ENCODE results near the gene CAT. TPM values are rescaled to one million over a fixed set of nuclear protein-coding genes. Genes with fewer than 3 reads are reported as not detected.

The CAT gene
- polyA plus RNA-seq, 1 experiment, result 104 TPM

DNA sequence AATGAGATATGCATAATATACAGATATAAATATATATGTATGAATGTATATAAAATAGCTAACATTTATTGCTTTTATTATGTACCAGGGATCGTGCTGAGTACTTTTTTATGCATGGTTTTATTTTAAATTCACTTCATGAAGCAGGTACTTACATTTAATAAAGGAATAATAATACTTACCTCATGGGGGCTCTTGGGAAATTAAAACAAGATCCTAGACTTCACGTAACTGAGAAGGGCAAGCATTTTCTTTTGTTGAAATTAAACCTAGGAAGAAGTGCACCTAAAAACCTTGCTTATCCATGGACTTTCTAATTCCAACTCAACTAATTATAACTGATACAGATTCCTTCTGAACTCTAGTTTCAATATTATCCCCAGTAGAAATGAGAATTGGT lies 40.9 kb upstream of the CAT start:
- Histone ChIP-seq H3K27me3 (ENCODE audit: control insufficient read depth, insufficient read depth, low read length) (no peaks in the 10 kb centered on the region), H3K4me3 (ENCODE audit: low read depth, low read length) (no peak overlapping the region), H3K27ac (ENCODE audit: low read depth, low read length) (no peak overlapping the region), H3K9me3 (ENCODE audit: control insufficient read depth, insufficient read depth, low read length) (no peaks in the 10 kb centered on the region)
- no peak for DNase-seq (ENCODE audit: low read depth, low spot score)
- CTCF ChIA-PET, result no interaction called here
- TF ChIP-seq, protein P1, sequence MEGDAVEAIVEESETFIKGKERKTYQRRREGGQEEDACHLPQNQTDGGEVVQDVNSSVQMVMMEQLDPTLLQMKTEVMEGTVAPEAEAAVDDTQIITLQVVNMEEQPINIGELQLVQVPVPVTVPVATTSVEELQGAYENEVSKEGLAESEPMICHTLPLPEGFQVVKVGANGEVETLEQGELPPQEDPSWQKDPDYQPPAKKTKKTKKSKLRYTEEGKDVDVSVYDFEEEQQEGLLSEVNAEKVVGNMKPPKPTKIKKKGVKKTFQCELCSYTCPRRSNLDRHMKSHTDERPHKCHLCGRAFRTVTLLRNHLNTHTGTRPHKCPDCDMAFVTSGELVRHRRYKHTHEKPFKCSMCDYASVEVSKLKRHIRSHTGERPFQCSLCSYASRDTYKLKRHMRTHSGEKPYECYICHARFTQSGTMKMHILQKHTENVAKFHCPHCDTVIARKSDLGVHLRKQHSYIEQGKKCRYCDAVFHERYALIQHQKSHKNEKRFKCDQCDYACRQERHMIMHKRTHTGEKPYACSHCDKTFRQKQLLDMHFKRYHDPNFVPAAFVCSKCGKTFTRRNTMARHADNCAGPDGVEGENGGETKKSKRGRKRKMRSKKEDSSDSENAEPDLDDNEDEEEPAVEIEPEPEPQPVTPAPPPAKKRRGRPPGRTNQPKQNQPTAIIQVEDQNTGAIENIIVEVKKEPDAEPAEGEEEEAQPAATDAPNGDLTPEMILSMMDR (IDR thresholded peaks at IDR 0.05; ENCODE audit: low read depth, low read length), result no peak
- POLR2A ChIA-PET, result no interaction called here

DNA sequence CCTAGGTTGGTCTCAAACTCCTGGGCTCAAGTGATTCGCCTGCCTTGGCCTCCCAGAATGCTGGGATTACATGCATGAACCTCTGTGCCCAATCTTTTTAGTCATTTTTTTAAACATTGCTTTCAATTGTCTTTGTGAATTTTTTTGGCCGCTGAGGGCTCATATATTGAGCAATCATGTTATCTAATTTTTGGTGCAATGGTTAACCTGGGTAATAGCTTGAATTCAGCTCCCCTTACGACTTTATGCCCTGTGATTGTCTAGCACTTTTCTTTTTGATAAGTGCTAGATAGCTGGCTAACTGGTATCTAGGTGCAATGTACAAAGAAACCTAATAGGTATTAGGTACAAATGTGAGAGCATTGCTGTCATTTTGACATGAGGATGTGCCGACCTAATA lies 35.3 kb upstream of the CAT start:
- H3K27ac ChIP-seq (ENCODE audit: low read depth, low read length), result no peak overlapping the region
- H3K4me3 ChIP-seq (ENCODE audit: low read depth, low read length), result no peak overlapping the region
- CTCF ChIA-PET, result no interaction called here
- POLR2A ChIA-PET, result interaction anchor here (0.7 kb wide), 1 partner anchor 19 kb away, joined by 3 read pairs; no protein-coding TSS in a partner anchor
- TF ChIP-seq, protein P1 (IDR thresholded peaks at IDR 0.05; ENCODE audit: low read depth, low read length), result no peak
- H3K27me3 ChIP-seq (ENCODE audit: control insufficient read depth, insufficient read depth, low read length), result peaks cover 17% of the 10 kb centered on the region
- no peaks in the 10 kb centered on the region for H3K9me3 ChIP-seq (ENCODE audit: control insufficient read depth, insufficient read depth, low read length)
- no peak for DNase-seq (ENCODE audit: low read depth, low spot score)

DNA sequence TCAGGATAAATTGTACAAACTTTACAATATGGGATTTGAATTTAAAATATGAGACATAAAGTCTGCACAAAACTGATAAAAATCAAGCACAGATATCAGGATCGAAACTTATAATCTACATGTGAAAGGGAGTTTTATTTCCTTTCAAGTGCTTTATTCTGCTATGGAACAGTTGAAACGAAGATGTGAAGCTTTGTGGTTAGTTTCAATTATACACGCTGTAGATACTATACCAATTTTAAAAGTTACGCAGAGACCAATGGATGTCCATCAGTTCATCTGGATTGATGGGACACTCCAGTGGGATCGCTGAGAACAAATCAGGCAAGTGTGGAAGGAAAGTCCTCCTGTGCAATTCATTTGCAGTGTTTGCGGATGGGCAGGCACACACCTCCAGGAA lies 34.5 kb upstream of the CAT start:
- H3K4me3 ChIP-seq (ENCODE audit: low read depth, low read length), result no peak overlapping the region
- CTCF ChIA-PET, result no interaction called here

DNA sequence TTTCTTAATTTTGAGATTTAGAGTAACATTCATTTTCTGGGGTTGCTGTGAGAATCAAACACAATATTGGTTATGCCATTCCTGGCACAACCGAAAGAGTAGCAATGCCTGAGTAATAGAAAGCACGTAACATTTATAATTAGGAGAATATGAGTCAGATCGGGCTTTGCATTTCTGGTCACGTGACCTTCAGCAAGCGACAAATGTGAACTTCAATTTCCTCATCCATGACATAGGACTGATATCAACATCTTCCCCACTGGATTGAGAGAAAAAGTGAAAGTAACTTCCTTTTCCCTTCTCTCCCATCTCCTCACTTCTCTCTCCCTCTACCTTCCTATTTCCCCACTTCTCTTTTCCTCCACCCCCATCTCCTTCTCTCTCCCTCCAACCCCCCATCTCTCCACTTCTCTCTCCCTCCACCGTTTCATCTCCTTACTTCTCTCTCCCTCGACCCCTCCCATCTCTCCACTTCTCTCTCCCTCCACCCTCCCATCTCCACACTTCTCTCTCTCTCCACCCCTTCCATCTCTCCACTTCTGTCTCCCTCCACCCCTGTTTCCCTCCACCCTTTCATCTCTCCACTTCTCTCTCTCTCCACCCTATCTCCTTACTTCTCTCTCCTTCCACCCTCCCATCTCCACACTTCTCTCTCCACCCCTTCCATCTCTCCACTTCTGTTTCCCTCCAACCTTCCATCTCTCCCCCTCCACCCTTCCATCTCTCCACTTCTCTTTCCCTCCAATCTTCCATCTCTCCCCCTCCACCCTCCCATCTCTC lies 33.5 kb upstream of the CAT start:
- TF ChIP-seq, protein P1 (IDR thresholded peaks at IDR 0.05; ENCODE audit: low read depth, low read length), result no peak
- Histone ChIP-seq H3K27ac (ENCODE audit: low read depth, low read length) (no peak overlapping the region), H3K4me3 (ENCODE audit: low read depth, low read length) (no peak overlapping the region), H3K9me3 (ENCODE audit: control insufficient read depth, insufficient read depth, low read length) (no peaks in the 10 kb centered on the region), H3K27me3 (ENCODE audit: control insufficient read depth, insufficient read depth, low read length) (peaks cover 26% of the 10 kb centered on the region)
- DNase-seq (ENCODE audit: low read depth, low spot score), result no peak
- POLR2A ChIA-PET, result no interaction called here
- CTCF ChIA-PET, result no interaction called here

More for the DNA sequence above, 34.5 kb upstream of the CAT start:
- no peak for DNase-seq (ENCODE audit: low read depth, low spot score)
- Histone ChIP-seq H3K27me3 (ENCODE audit: control insufficient read depth, insufficient read depth, low read length) (peaks cover 24% of the 10 kb centered on the region), H3K27ac (ENCODE audit: low read depth, low read length) (no peak overlapping the region), H3K9me3 (ENCODE audit: control insufficient read depth, insufficient read depth, low read length) (no peaks in the 10 kb centered on the region)
- TF ChIP-seq, protein P1 (IDR thresholded peaks at IDR 0.05; ENCODE audit: low read depth, low read length), result no peak
- POLR2A ChIA-PET, result no interaction called here

DNA sequence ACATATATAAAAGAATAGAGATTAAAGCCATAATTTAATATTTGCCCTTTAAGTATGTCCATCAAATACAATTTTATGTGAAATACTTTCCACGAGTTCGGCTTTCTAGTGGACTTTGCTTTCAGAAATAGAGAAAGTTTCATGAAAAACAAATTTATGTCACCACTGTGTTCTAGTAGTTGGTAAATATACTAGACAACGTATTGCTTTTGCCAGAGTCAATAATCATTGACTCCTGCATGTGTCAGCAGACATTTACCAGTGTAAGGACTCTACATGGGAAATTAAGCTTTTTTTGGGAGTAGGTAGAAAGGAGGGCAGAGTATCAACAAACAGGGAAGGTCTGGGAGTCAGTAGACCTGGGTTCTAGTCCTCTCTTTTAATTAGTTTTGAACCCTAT lies 32.3 kb upstream of the CAT start:
- H3K4me3 ChIP-seq (ENCODE audit: low read depth, low read length), result no peak overlapping the region
- CTCF ChIA-PET, result no interaction called here
- TF ChIP-seq, protein P1 (IDR thresholded peaks at IDR 0.05; ENCODE audit: low read depth, low read length), result no peak
- no peak for DNase-seq (ENCODE audit: low read depth, low spot score)
- no peak overlapping the region for H3K27ac ChIP-seq (ENCODE audit: low read depth, low read length)
- POLR2A ChIA-PET, result no interaction called here
- H3K27me3 ChIP-seq (ENCODE audit: control insufficient read depth, insufficient read depth, low read length), result peaks cover 26% of the 10 kb centered on the region
- H3K9me3 ChIP-seq (ENCODE audit: control insufficient read depth, insufficient read depth, low read length), result no peaks in the 10 kb centered on the region

Measured in AG04450 (cell line).